ENCODE data around the gene INF2.

INF2 gene

DNA sequence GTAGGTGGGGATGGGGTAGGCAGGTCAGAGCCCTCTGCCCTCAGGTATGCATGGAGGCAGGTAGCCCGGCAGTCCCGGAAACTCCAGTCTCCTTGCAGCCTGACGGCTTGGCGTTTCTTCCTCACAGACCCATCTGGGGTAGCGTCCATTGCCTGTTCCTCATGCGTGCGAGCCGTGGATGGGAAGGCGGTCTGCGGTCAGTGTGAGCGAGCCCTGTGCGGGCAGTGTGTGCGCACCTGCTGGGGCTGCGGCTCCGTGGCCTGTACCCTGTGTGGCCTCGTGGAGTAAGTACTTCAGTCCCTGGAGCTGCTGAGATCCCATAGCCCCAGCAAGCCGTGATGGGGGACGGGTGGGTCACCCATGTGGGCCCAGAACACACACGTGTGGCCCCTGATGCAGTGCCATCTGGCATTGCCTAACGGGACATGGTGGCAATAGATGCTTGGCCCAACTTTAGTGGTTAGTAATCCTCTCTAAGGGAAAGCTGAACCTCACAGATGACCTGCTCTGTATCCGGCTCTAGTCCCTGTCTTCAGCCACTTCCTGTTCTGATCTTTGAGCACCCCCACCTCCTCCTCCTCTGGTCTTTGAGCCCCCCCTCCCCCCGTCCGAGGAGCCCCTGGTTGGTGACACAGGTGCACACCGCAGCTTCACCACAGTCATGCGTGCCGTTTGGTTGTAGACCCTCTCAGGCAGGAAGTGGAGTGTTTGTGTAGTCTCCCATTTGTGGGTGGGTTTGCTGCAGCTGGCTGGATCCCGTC is 67.2 kb downstream of the INF2 start:
- peaks cover 50 to 60% of the 10 kb centered on the region in 2 donors for H3K36me3 ChIP-seq (ENCODE audit: control insufficient read depth in 1 of 2, insufficient read depth in 2 of 2, low read length in 2 of 2)
- H3K4me3 ChIP-seq (ENCODE audit: low read depth in 1 of 2, low read length in 2 of 2), result peak overlapping the region in 1 of 2 donors; percentile 16
- peaks cover 13 to 25% of the 10 kb centered on the region in 2 donors for H3K4me1 ChIP-seq (ENCODE audit: control insufficient read depth in 1 of 2, insufficient read depth in 2 of 2, low read length in 2 of 2)
- H3K27me3 ChIP-seq (ENCODE audit: low read depth, low read length), result no peaks in the 10 kb centered on the region
- no peaks in the 10 kb centered on the region for H3K9me3 ChIP-seq (ENCODE audit: control insufficient read depth in 1 of 2, low read length in 2 of 2)
- H3K27ac ChIP-seq (ENCODE audit: low read length), result no peak overlapping the region

DNA sequence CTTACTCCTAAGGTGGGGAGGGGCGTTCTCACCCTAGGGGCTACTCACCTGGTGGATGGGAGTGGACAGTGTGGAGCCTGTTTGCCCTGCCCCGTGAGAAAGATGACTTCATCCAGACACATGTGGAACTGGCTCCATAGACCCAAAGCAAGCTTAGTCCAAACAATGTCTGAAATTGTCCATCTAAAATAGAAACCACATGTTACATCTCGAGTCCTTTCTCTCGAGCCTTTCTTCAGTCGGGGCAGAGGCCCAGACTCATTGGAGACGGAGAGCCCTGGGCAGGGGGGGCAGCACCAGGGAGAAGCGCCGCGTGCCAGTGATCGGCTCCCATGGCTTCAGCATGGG is 67.8 kb downstream of the INF2 start:
- Histone ChIP-seq H3K9me3 (ENCODE audit: control insufficient read depth in 1 of 2, low read length in 2 of 2) (no peaks in the 10 kb centered on the region), H3K4me1 (ENCODE audit: control insufficient read depth in 1 of 2, insufficient read depth in 2 of 2, low read length in 2 of 2) (peaks cover 13 to 22% of the 10 kb centered on the region in 2 donors), H3K36me3 (ENCODE audit: control insufficient read depth in 1 of 2, insufficient read depth in 2 of 2, low read length in 2 of 2) (peaks cover 50 to 60% of the 10 kb centered on the region in 2 donors), H3K27ac (ENCODE audit: low read length) (no peak overlapping the region), H3K27me3 (ENCODE audit: low read depth, low read length) (no peaks in the 10 kb centered on the region), H3K4me3 (ENCODE audit: low read depth in 1 of 2, low read length in 2 of 2) (no peak overlapping the region)

DNA sequence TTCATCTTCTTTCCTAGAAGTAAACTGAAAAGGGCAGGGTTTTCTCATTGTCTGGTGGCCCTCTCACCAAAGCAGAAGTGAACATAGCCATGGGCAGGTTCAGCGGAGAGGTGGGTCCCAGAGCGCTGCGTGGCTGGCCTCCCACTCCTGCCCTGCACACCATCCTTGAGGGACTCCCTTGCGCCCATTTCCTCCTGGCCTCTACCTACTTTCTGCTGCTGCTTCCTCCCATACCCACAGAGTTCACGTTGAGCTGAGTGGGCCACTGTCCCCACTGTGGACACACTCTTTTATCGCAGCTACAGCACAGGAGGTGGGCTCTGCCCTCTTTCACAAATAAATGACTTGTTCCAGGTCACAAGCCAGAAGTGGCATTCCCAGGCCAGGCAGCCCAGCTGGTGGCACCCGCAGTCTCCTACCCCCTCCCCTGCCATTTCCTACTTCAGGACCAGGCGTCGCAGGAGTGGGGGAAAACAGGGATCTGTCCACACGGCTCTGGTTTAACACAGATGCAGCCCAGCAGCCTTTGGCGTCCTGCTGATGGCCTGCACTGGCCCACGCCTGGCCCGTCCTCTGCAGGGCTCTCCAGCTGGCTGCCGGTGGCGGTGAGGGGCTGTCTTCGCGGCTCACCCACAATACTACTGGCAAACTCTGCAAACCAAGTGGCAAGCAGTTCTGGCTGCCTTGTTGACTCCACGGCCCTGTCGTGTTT is 68.4 kb downstream of the INF2 start:
- Histone ChIP-seq H3K4me3 (ENCODE audit: low read depth in 1 of 2, low read length in 2 of 2) (no peak overlapping the region), H3K27me3 (ENCODE audit: low read depth, low read length) (no peaks in the 10 kb centered on the region), H3K27ac (ENCODE audit: low read length) (no peak overlapping the region), H3K9me3 (ENCODE audit: control insufficient read depth in 1 of 2, low read length in 2 of 2) (no peaks in the 10 kb centered on the region), H3K36me3 (ENCODE audit: control insufficient read depth in 1 of 2, insufficient read depth in 2 of 2, low read length in 2 of 2) (peaks cover 50 to 60% of the 10 kb centered on the region in 2 donors), H3K4me1 (ENCODE audit: control insufficient read depth in 1 of 2, insufficient read depth in 2 of 2, low read length in 2 of 2) (peaks cover 13 to 21% of the 10 kb centered on the region in 2 donors)

DNA sequence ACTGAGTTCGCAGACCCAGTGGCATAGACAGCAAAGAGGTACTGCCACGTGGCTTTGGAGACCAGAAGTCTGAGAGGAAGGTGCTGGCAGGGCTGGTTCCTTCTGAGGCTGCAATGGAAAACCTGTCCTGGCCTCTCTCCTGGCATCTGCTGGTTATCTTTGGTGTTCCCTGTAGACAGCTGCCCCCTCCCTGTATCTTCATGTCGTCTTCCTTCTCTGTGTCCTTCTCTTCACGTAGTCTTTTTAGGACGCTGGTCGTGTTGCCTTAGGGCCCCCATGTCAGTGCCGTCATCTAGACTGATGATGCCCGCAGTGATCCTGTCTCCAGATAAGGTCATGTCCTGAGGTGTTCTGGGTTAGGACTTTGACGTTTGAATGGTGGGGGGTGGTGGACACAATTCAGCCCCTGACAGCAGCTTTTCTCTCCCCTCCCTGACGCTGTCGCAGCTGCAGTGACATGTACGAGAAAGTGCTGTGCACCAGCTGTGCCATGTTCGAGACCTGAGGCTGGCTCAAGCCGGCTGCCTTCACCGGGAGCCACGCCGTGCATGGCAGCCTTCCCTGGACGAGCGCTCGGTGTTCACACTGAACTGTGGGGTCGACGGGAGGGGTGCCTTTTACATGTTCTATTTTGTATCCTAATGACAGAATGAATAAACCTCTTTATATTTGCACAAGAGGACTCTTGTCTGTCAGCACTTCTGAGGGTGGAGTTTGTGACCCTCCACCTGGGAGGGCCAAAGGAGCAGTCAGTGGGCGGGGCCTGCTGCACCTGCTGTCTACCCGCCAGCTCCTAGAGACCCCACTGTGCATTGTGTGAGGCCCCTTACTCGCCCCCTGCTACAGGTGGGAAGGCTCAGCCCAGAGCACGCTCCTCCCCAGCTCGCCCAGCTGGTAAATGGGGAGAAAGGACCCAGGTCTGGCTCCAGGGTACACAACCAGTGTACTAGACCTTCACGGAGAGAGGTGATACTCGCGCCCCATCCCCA is 69.9 kb downstream of the INF2 start:
- H3K36me3 ChIP-seq (ENCODE audit: control insufficient read depth in 1 of 2, insufficient read depth in 2 of 2, low read length in 2 of 2), result peaks cover 50 to 60% of the 10 kb centered on the region in 2 donors

DNA sequence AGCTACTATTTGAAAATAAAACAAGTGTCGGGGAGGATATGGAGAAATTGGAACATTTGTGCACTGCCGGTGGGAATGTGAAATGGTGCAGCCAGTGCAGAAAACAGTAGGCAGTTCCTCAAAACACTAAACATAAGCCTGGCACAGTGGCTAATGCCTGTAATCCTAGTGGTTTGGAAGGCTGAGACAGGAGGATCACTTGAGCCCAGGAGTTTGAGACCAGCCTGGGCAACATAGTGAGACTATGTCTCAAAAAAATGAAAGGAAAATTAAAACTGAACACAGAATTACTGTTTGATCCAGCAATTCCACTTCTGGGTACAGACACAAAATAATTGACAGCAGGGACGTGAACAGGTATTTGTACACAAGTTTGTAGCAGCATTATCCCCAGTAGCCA is 76.1 kb downstream of the INF2 start:
- H3K36me3 ChIP-seq (ENCODE audit: control insufficient read depth in 1 of 2, insufficient read depth in 2 of 2, low read length in 2 of 2), result peaks cover 10 to 15% of the 10 kb centered on the region in 2 donors
- no peaks in the 10 kb centered on the region for H3K9me3 ChIP-seq (ENCODE audit: control insufficient read depth in 1 of 2, low read length in 2 of 2)
- no peak overlapping the region for H3K4me3 ChIP-seq (ENCODE audit: low read depth in 1 of 2, low read length in 2 of 2)
- peaks cover 0 to 6% of the 10 kb centered on the region in 2 donors for H3K4me1 ChIP-seq (ENCODE audit: control insufficient read depth in 1 of 2, insufficient read depth in 2 of 2, low read length in 2 of 2)
- no peak overlapping the region for H3K27ac ChIP-seq (ENCODE audit: low read length)
- H3K27me3 ChIP-seq (ENCODE audit: low read depth, low read length), result no peaks in the 10 kb centered on the region

More for the DNA sequence above, 69.9 kb downstream of the INF2 start:
- Histone ChIP-seq H3K4me3 (ENCODE audit: low read depth in 1 of 2, low read length in 2 of 2) (no peak overlapping the region), H3K27me3 (ENCODE audit: low read depth, low read length) (no peaks in the 10 kb centered on the region), H3K9me3 (ENCODE audit: control insufficient read depth in 1 of 2, low read length in 2 of 2) (no peaks in the 10 kb centered on the region), H3K27ac (ENCODE audit: low read length) (no peak overlapping the region), H3K4me1 (ENCODE audit: control insufficient read depth in 1 of 2, insufficient read depth in 2 of 2, low read length in 2 of 2) (peaks cover 7 to 13% of the 10 kb centered on the region in 2 donors)

DNA sequence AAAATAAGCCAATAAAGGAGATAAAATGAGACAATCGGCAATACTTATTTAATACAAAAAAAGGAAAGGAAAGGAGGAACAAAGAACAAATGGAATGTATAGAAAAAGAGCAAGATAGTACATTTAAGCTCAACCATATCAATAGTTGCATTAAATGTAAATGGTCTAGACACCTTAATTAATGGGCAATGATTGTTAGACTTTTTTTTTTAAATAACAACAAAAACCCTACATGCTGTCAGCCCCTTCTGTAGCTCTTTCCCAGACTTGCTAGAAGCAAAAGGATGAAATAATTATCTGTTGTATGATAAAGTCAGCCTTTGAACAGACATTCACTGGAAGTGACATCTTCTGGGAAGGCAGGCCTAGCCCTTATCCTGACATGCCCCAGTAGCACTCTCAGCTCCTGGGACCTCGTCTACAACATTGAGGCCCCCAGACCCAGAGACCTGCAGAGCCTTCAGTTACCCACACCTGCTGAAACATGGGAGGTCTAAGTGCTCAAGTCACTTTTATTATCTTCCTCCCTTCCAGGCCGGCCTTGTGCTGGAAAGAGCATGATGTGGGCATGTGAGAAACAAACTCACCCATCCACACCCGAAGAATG is 76.9 kb downstream of the INF2 start:
- Histone ChIP-seq H3K4me1 (ENCODE audit: control insufficient read depth in 1 of 2, insufficient read depth in 2 of 2, low read length in 2 of 2) (peaks cover 0 to 6% of the 10 kb centered on the region in 2 donors), H3K27me3 (ENCODE audit: low read depth, low read length) (no peaks in the 10 kb centered on the region), H3K36me3 (ENCODE audit: control insufficient read depth in 1 of 2, insufficient read depth in 2 of 2, low read length in 2 of 2) (peaks cover 10 to 18% of the 10 kb centered on the region in 2 donors), H3K27ac (ENCODE audit: low read length) (no peak overlapping the region), H3K4me3 (ENCODE audit: low read depth in 1 of 2, low read length in 2 of 2) (no peak overlapping the region), H3K9me3 (ENCODE audit: control insufficient read depth in 1 of 2, low read length in 2 of 2) (no peaks in the 10 kb centered on the region)

DNA sequence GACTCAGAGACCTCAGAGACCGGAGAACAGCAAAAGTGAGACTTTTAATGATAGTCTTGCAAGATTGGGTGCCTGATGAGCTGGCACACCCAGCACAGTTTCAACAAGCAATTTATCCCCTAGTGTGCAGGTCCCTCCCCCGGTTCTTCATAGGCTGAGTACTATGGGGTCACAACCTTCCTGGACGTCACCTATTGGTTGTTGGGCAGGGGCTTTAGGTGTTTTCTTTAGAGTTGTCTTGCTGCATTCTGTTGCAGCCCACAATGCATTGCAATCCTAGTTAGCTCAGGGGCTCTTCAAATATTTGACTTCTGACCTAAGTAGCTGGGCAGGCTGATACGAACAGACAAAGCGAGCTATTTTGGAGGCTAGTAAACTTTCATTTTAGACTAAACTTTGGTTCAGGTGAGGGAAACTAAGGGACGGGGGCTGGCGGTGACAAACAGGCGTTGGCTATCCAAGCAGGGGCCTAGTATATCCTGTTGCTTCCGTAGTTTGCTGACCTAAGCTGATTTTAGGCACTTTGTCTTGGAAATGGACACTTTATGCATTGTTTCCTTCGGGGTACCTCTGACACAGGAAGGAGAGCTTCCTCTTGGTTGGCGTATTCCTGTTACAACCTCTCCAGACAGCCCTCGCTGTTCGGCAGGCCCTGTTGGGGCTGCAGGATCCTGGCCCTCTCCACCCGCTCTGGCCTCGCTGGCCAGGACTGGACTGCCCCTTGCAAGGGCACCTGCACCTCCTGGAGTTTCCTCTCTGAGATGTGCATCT is 77.6 kb downstream of the INF2 start:
- H3K27ac ChIP-seq (ENCODE audit: low read length), result no peak overlapping the region
- peaks cover 0 to 6% of the 10 kb centered on the region in 2 donors for H3K4me1 ChIP-seq (ENCODE audit: control insufficient read depth in 1 of 2, insufficient read depth in 2 of 2, low read length in 2 of 2)
- H3K4me3 ChIP-seq (ENCODE audit: low read depth in 1 of 2, low read length in 2 of 2), result no peak overlapping the region
- H3K27me3 ChIP-seq (ENCODE audit: low read depth, low read length), result no peaks in the 10 kb centered on the region
- H3K9me3 ChIP-seq (ENCODE audit: control insufficient read depth in 1 of 2, low read length in 2 of 2), result no peaks in the 10 kb centered on the region
- peaks cover 15 to 25% of the 10 kb centered on the region in 2 donors for H3K36me3 ChIP-seq (ENCODE audit: control insufficient read depth in 1 of 2, insufficient read depth in 2 of 2, low read length in 2 of 2)

DNA sequence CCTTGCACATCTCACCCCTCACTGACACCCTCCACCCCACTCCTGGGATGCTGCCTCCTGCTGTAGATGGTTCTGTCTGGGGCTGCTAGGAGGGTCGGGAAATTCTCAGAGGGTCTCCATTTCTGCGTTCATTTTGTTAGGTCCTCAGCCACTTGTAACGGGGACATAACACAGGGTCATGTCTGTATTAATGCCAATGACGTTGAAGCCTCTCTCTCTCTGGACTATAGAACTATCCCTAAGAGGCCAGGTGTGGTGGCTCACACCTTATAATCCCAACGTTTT is 78.2 kb downstream of the INF2 start:
- H3K36me3 ChIP-seq (ENCODE audit: control insufficient read depth in 1 of 2, insufficient read depth in 2 of 2, low read length in 2 of 2), result peaks cover 19 to 31% of the 10 kb centered on the region in 2 donors
- H3K4me3 ChIP-seq (ENCODE audit: low read depth in 1 of 2, low read length in 2 of 2), result no peak overlapping the region
- no peaks in the 10 kb centered on the region for H3K9me3 ChIP-seq (ENCODE audit: control insufficient read depth in 1 of 2, low read length in 2 of 2)
- no peak overlapping the region for H3K27ac ChIP-seq (ENCODE audit: low read length)
- peaks cover 0 to 6% of the 10 kb centered on the region in 2 donors for H3K4me1 ChIP-seq (ENCODE audit: control insufficient read depth in 1 of 2, insufficient read depth in 2 of 2, low read length in 2 of 2)
- H3K27me3 ChIP-seq (ENCODE audit: low read depth, low read length), result no peaks in the 10 kb centered on the region

DNA sequence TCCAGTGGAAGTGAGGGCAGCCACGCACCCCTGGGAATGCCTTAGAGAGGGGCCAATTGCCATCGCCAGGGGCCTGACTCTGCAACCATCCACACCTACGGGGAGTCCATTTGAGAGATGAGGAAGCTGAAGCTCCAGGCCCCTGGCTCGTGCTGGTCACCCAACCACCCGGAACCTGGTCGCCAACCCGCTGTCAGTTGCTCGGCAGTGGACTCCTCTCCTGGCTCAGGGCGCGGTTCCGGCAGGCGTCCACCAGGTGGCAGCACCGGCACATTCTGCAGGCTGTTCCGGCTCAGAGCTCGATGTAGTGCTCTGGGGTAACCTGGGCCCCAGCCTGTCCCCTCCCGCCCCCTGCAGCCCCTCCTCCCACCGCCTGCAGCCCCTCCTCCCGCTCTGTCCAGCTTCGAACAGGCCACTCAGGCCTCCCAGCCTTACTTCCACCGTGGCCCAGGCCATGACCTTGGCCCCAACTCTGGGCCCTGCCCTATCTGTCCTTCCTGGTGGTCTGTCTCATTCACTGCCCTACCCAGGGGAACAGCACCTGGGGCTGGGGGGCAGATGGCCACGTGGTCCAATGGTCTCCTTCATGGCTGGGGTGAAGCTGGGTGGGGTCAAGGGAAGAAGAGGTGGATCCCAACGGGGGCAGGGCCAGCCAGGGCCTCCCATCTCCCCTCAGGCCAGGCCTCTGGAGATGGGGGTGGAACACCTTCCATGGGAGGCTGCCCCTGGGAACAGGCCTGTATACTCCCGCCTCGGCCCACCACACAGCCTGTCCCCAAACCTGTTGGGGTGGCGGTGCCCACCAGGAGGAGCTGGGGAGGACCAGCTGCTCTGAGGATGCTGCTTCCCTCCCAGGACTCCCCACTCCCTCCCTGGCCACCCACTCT is 79.3 kb downstream of the INF2 start:
- H3K4me1 ChIP-seq (ENCODE audit: control insufficient read depth in 1 of 2, insufficient read depth in 2 of 2, low read length in 2 of 2), result peaks cover 0 to 6% of the 10 kb centered on the region in 2 donors
- H3K36me3 ChIP-seq (ENCODE audit: control insufficient read depth in 1 of 2, insufficient read depth in 2 of 2, low read length in 2 of 2), result peaks cover 19 to 41% of the 10 kb centered on the region in 2 donors
- H3K27me3 ChIP-seq (ENCODE audit: low read depth, low read length), result no peaks in the 10 kb centered on the region
- no peaks in the 10 kb centered on the region for H3K9me3 ChIP-seq (ENCODE audit: control insufficient read depth in 1 of 2, low read length in 2 of 2)
- H3K4me3 ChIP-seq (ENCODE audit: low read depth in 1 of 2, low read length in 2 of 2), result no peak overlapping the region
- no peak overlapping the region for H3K27ac ChIP-seq (ENCODE audit: low read length)
